ENCODE measurements around the gene ATP2C1.

- no peak for TF ChIP-seq POLR2A (IDR thresholded peaks at IDR 0.05)
- TF ChIP-seq POLR2AphosphoS5 (IDR thresholded peaks at IDR 0.05): no peak
- TF ChIP-seq CTCF (IDR thresholded peaks at IDR 0.05): no peak
These were observed 28.4 kb upstream of the ATP2C1 start for GRCh38 chr3:130865489-130865888.
